ENCODE measurements around the gene B4GALT1. TPM values are rescaled to one million over a fixed set of nuclear protein-coding genes. Genes with fewer than 3 reads are reported as not detected.
"Not testable (repeated sequence)": the region's sequence is repeated elsewhere in the genome, so short reads cannot be mapped to it uniquely, and the experiment has no call there.

The B4GALT1 gene
- total RNA-seq, 1 experiment from 2014 or later = 121 TPM

- no peaks in the 10 kb centered on the region for H3K36me3 ChIP-seq (ENCODE audit: control insufficient read depth, insufficient read depth, low read length)
- H3K9me3 ChIP-seq = no peaks in the 10 kb centered on the region
- Mint-ChIP-seq H3K9me3 (ENCODE audit: unreplicated experiment) (no peaks in the 10 kb centered on the region), H3K27me3 (ENCODE audit: insufficient read depth, unreplicated experiment) (no peaks in the 10 kb centered on the region), H3K4me3 (ENCODE audit: unreplicated experiment) (no peak overlapping the region), H3K36me3 (ENCODE audit: insufficient read depth, unreplicated experiment) (peaks cover 12% of the 10 kb centered on the region), H3K27ac (ENCODE audit: unreplicated experiment) (no peak overlapping the region), H3K4me1 (ENCODE audit: low read depth, unreplicated experiment) (no peaks in the 10 kb centered on the region)
- no peak overlapping the region for H3K4me3 ChIP-seq (ENCODE audit: low read depth, low read length)
- intact Hi-C loops (cut with micrococcal nuclease; ENCODE audit: unreplicated experiment) = no loop called here
- no peak for TF ChIP-seq CTCF (IDR thresholded peaks at IDR 0.05; ENCODE audit: insufficient read depth in 1 of 2, low read depth in 1 of 2, low read length in 1 of 2, severe bottlenecking in 1 of 2, unreplicated experiment in 1 of 2)
- no peaks in the 10 kb centered on the region for H3K4me1 ChIP-seq
- BruUV-seq (replicated peaks) = no TSS peak
- no peaks in the 10 kb centered on the region for H3K27me3 ChIP-seq (replicated peaks; ENCODE audit: control insufficient read depth, insufficient read depth, low read length)
- ChIA-PET POLR2A (no interaction called here), CTCF (interaction anchor here (0.6 kb wide), 1 partner anchor 93 kb away, joined by 6 read pairs; no protein-coding TSS in a partner anchor)
- no peak for DNase-seq
These were observed 69.9 kb downstream of the B4GALT1 start for GRCh38 chr9:33097192-33097591.

DNA sequence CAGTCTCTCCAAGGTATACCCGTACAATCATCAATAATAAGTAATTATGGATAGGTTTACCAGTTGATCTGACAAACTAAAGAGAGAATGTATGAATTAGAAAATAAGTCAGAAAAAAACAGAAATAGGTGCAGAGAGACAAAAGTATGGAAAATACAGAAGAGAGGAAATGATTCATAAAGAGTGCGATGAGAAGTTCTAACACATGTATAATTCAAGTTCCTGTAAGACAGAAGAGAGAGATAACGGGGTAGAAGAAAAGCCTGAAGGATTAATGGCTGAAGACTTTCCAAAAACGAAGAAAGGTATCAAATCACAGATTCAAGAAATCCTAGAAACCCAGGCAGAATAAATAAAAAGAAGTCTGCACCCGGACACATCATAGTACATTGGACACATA, 74.5 kb downstream of the B4GALT1 start:
- TF ChIP-seq CTCF (IDR thresholded peaks at IDR 0.05; ENCODE audit: insufficient read depth in 1 of 2, low read depth in 1 of 2, low read length in 1 of 2, severe bottlenecking in 1 of 2, unreplicated experiment in 1 of 2) = no peak
- H3K27me3 ChIP-seq (replicated peaks; ENCODE audit: control insufficient read depth, insufficient read depth, low read length) = no peaks in the 10 kb centered on the region
- ChIA-PET CTCF (no interaction called here), POLR2A (no interaction called here)
- intact Hi-C loops (cut with micrococcal nuclease; ENCODE audit: unreplicated experiment) = no loop called here
- no peaks in the 10 kb centered on the region for H3K27me3 Mint-ChIP-seq (ENCODE audit: insufficient read depth, unreplicated experiment)
- no peak overlapping the region for H3K27ac Mint-ChIP-seq (ENCODE audit: unreplicated experiment)
- H3K4me3 Mint-ChIP-seq (ENCODE audit: unreplicated experiment) = no peak overlapping the region
- no peaks in the 10 kb centered on the region for H3K36me3 Mint-ChIP-seq (ENCODE audit: insufficient read depth, unreplicated experiment)
- no peak for DNase-seq
- no TSS peak for BruUV-seq (replicated peaks)
- H3K9me3 Mint-ChIP-seq (ENCODE audit: unreplicated experiment) = no peaks in the 10 kb centered on the region
- H3K36me3 ChIP-seq (ENCODE audit: control insufficient read depth, insufficient read depth, low read length) = no peaks in the 10 kb centered on the region
- no peaks in the 10 kb centered on the region for H3K9me3 ChIP-seq
- H3K4me3 ChIP-seq (ENCODE audit: low read depth, low read length) = no peak overlapping the region
- peaks cover 2% of the 10 kb centered on the region for H3K4me1 Mint-ChIP-seq (ENCODE audit: low read depth, unreplicated experiment)
- H3K4me1 ChIP-seq = no peaks in the 10 kb centered on the region

- H3K36me3 Mint-ChIP-seq (ENCODE audit: insufficient read depth, unreplicated experiment); H3K27ac Mint-ChIP-seq (ENCODE audit: unreplicated experiment); H3K4me3 ChIP-seq (ENCODE audit: low read depth, low read length); H3K27me3 ChIP-seq (replicated peaks; ENCODE audit: control insufficient read depth, insufficient read depth, low read length); POLR2A ChIA-PET; DNase-seq; H3K4me3 Mint-ChIP-seq (ENCODE audit: unreplicated experiment); H3K27me3 Mint-ChIP-seq (ENCODE audit: insufficient read depth, unreplicated experiment); H3K9me3 ChIP-seq; H3K36me3 ChIP-seq (ENCODE audit: control insufficient read depth, insufficient read depth, low read length); BruUV-seq (replicated peaks); H3K4me1 ChIP-seq; H3K9me3 Mint-ChIP-seq (ENCODE audit: unreplicated experiment); CTCF ChIA-PET; H3K4me1 Mint-ChIP-seq (ENCODE audit: low read depth, unreplicated experiment); intact Hi-C loops (cut with micrococcal nuclease; ENCODE audit: unreplicated experiment): not testable (repeated sequence)
These were observed 81.5 kb downstream of the B4GALT1 start for GRCh38 chr9:33085672-33086071.

Measured in Caco-2 (cell line).